GM19023 (cell line): ENCODE data around the gene CEBPG.

Experiments used
- ATAC-seq: cut with Tn5 transposase; IDR thresholded peaks from one replicate; pipeline ENCODE4 v1.9.1; 2021; ENCODE audit warnings: mild to moderate bottlenecking, moderate library complexity; ENCODE audit not compliant: unreplicated experiment

Gene CEBPG

GRCh38 chr19:33350538-33351309 is 22.8 kb upstream of the CEBPG start:
- no peak for ATAC-seq

- ATAC-seq: no peak
Observed at GRCh38 chr19:33355535-33355934, 18.0 kb upstream of the CEBPG start.

- ATAC-seq: no peak
Observed at GRCh38 chr19:33357556-33357955, 16.0 kb upstream of the CEBPG start.

GRCh38 chr19:33358408-33358807 is 15.1 kb upstream of the CEBPG start:
- no peak for ATAC-seq

- ATAC-seq: no peak
Observed at GRCh38 chr19:33359581-33359980, 13.9 kb upstream of the CEBPG start.

GRCh38 chr19:33362508-33363228 is 10.8 kb upstream of the CEBPG start:
- no peak for ATAC-seq

GRCh38 chr19:33363476-33363875 is 10.0 kb upstream of the CEBPG start:
- no peak for ATAC-seq

- no peak for ATAC-seq
Observed at GRCh38 chr19:33365691-33366090, 7.8 kb upstream of the CEBPG start.

GRCh38 chr19:33366127-33366526 is 7.4 kb upstream of the CEBPG start:
- ATAC-seq: no peak

GRCh38 chr19:33366897-33367296 is 6.6 kb upstream of the CEBPG start:
- no peak for ATAC-seq

- ATAC-seq: no peak
Observed at GRCh38 chr19:33368074-33368864, 5.2 kb upstream of the CEBPG start.

GRCh38 chr19:33370783-33371182 is 2.7 kb upstream of the CEBPG start:
- ATAC-seq: no peak

- ATAC-seq: no peak
Observed at GRCh38 chr19:33374236-33374714, 766 bp downstream of the CEBPG start.

- no peak for ATAC-seq
Observed at GRCh38 chr19:33375156-33375836, 1.8 kb downstream of the CEBPG start.

- no peak for ATAC-seq
Observed at GRCh38 chr19:33375837-33376159, 2.3 kb downstream of the CEBPG start.

GRCh38 chr19:33376423-33376822 is 2.9 kb downstream of the CEBPG start:
- no peak for ATAC-seq

- ATAC-seq: no peak
Observed at GRCh38 chr19:33376941-33377557, 3.5 kb downstream of the CEBPG start.

- no peak for ATAC-seq
Observed at GRCh38 chr19:33377586-33378475, 4.3 kb downstream of the CEBPG start.

- no peak for ATAC-seq
Observed at GRCh38 chr19:33379151-33379829, 5.8 kb downstream of the CEBPG start.
